Measurements from ENCODE around the gene FKBP1A. TPM values are rescaled to one million over a fixed set of nuclear protein-coding genes. Genes with fewer than 3 reads are reported as not detected.
"Not testable (repeated sequence)": the region's sequence is repeated elsewhere in the genome, so short reads cannot be mapped to it uniquely, and the experiment has no call there.

Gene FKBP1A
- total RNA-seq, 1 donor from 2014 or later = 293 TPM

GRCh38 chr20:1364106-1364505 lies 28.7 kb downstream of the FKBP1A start:
- DNase-seq (ENCODE audit: low read depth, low spot score) = no peak

GRCh38 chr20:1363522-1363921 lies 29.3 kb downstream of the FKBP1A start:
- DNase-seq (ENCODE audit: low read depth, low spot score) = no peak

- DNase-seq (ENCODE audit: low read depth, low spot score) = no peak
These were observed 30.4 kb downstream of the FKBP1A start for GRCh38 chr20:1362484-1362883.

GRCh38 chr20:1360094-1360846 lies 32.6 kb downstream of the FKBP1A start:
- DNase-seq (ENCODE audit: low read depth, low spot score) = no peak

GRCh38 chr20:1357921-1358671 lies 34.8 kb downstream of the FKBP1A start:
- no peak for DNase-seq (ENCODE audit: low read depth, low spot score)

GRCh38 chr20:1353956-1354355 lies 38.9 kb downstream of the FKBP1A start:
- no peak for DNase-seq (ENCODE audit: low read depth, low spot score)

GRCh38 chr20:1346315-1346969 lies 46.4 kb downstream of the FKBP1A start:
- DNase-seq (ENCODE audit: low read depth, low spot score) = no peak

GRCh38 chr20:1345756-1346093 lies 47.1 kb downstream of the FKBP1A start:
- DNase-seq (ENCODE audit: low read depth, low spot score) = no peak

GRCh38 chr20:1345030-1345755 lies 47.7 kb downstream of the FKBP1A start:
- no peak for DNase-seq (ENCODE audit: low read depth, low spot score)

GRCh38 chr20:1343446-1344124 lies 49.3 kb downstream of the FKBP1A start:
- not testable (repeated sequence) for DNase-seq (ENCODE audit: low read depth, low spot score)

GRCh38 chr20:1341561-1342265 lies 51.1 kb downstream of the FKBP1A start:
- DNase-seq (ENCODE audit: low read depth, low spot score) = no peak

GRCh38 chr20:1338801-1339200 lies 54.1 kb downstream of the FKBP1A start:
- DNase-seq (ENCODE audit: low read depth, low spot score) = no peak

GRCh38 chr20:1338096-1338495 lies 54.8 kb downstream of the FKBP1A start:
- no peak for DNase-seq (ENCODE audit: low read depth, low spot score)

- DNase-seq (ENCODE audit: low read depth, low spot score) = no peak
These were observed 55.4 kb downstream of the FKBP1A start for GRCh38 chr20:1337441-1337840.

- DNase-seq (ENCODE audit: low read depth, low spot score) = peak; percentile 91
These were observed 56.0 kb downstream of the FKBP1A start for GRCh38 chr20:1336699-1337367.

- DNase-seq (ENCODE audit: low read depth, low spot score) = no peak
These were observed 56.7 kb downstream of the FKBP1A start for GRCh38 chr20:1335961-1336698.

GRCh38 chr20:1334761-1335160 lies 58.1 kb downstream of the FKBP1A start:
- DNase-seq (ENCODE audit: low read depth, low spot score) = no peak

- no peak for DNase-seq (ENCODE audit: low read depth, low spot score)
These were observed 58.5 kb downstream of the FKBP1A start for GRCh38 chr20:1334370-1334731.

Data from pulmonary artery endothelial cell (primary cell).